GM18511 (cell line): ENCODE results near the gene SIN3A.
"Not testable (repeated sequence)": the region's sequence is repeated elsewhere in the genome, so short reads cannot be mapped to it uniquely, and the experiment has no call there.

ENCODE experiments used
- ATAC-seq: cut with Tn5 transposase; IDR thresholded peaks from one replicate; pipeline ENCODE4 v1.9.1; 2021; ENCODE audit warnings: mild to moderate bottlenecking, moderate library complexity; ENCODE audit not compliant: unreplicated experiment

Gene SIN3A

DNA sequence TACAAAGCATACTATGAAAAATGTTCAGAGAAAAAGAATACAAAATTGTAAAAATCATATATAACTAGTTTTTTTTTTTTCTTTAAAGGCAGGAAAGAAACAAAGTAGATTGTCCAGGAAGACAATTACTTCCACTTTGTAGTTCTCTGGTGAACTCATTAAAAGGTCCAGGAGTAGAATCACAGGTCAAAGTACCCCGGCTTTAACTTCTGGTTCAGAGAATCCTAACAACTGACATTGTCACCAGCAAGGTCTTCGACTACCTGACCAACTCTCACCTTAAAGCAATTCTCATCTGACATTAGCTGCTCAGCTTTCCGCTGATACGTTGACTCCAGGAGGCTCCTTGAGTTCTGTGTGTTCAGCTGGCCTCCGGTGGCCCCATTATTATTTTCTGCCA, 67.5 kb downstream of the SIN3A start:
- ATAC-seq = not testable (repeated sequence)

DNA sequence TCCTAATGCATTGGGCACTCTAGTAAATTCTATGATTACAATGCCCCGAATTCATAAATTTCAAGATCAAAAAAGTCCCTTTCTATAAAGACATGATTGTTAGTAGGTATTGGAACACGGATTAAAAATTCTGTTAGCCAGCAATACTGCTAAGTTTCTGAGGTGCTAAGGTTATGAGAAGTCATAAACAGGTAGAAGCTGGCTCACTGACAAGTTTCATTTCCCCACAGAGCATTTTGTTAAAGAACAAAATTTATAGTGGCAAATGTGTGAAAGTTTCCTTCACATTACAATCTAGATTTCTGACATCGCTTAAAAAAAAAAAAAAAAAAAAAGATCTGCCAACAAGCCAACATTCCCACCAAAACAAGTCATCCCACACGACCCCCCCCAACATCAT, 70.7 kb downstream of the SIN3A start:
- ATAC-seq = no peak

GRCh38 chr15:75371901-75372688, 79.4 kb downstream of the SIN3A start:
- ATAC-seq = no peak

GRCh38 chr15:75371486-75371885, 80.0 kb downstream of the SIN3A start:
- ATAC-seq = no peak

DNA sequence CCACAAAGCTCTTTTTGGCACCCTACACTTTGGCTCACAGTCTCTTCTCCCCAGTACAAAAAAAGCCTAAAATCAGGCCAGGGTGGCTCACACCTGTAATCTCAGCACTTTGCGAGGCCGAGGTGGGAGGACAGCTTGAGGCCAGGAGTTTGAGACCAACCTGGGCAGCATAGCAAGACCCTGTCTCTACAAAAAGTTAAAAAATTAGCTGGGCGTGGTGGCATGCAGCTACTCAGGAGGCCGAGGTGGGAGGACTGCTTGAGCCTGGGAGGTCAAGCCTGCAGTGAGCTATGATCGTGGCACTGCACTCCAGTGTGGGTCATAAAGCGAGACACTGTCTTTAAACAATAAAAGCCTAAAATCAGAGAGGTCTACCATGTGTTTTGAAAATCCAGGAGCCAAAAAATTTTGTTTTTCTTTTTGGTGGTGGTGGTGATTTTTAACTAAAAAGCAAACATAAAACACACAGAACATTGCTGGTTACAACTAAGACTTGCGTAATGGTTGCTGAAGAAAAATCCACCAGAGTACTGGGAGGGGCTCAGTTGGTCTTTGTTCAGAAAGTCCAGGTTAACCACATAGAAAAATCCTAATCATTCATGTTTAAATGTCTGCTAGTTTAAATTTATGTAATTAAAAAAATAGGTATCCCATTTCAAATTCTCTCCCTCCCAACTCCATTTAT, 81.5 kb downstream of the SIN3A start:
- ATAC-seq = no peak

GRCh38 chr15:75368689-75369239, 82.7 kb downstream of the SIN3A start:
- ATAC-seq = peak; percentile 8

GRCh38 chr15:75367913-75368688, 83.4 kb downstream of the SIN3A start, which contains the start of gene MAN2C1:
MAN2C1 (minus strand) TSS chr15:75368607; CDS start chr15:75368583, 24 bp downstream.
- peak; percentile 87 for ATAC-seq

DNA sequence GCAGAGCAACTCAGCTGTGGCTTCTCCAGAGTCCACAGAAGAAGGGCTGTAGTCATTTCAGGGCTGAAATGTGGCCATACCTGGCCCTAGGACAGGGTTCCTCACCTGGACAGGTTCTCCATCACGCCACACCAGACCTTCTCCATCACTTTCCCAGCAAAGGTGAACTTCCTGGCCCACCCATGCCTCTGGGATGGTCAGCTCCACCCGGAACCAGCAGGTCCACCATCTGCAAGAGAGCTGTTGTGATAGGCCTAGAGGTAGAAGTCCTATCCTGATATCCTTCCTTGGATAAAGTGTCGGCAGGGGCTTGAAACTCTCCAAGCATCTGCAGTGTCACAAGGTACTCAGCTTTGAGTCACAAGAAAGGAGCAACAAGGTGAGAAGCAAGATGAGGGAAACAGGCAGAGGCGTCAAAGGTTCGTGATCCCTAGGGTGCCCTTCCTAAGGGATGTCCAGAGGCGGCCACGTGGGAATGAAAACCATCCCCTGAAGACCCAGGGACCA, 84.0 kb downstream of the SIN3A start:
- ATAC-seq = no peak

GRCh38 chr15:75367006-75367405, 84.5 kb downstream of the SIN3A start:
- no peak for ATAC-seq

DNA sequence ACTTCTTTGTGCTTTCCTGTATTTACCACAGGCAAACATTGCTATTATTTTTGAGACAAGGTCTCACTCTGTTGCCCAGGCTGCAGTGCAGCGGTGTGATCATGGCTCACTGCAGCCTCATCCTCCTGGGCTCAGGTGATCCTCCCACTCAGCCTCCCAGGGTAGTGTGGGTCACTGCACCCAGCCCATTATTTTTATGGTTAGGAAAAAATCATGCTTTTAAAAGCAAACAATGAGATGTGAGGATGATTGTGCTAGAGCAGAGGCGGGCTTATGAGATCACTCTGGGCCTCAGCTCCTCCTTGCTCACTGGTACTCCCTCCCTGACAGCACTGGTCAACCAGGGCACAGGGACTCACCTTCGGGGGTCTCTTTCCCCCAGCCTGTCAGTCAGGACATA, 85.3 kb downstream of the SIN3A start:
- no peak for ATAC-seq

DNA sequence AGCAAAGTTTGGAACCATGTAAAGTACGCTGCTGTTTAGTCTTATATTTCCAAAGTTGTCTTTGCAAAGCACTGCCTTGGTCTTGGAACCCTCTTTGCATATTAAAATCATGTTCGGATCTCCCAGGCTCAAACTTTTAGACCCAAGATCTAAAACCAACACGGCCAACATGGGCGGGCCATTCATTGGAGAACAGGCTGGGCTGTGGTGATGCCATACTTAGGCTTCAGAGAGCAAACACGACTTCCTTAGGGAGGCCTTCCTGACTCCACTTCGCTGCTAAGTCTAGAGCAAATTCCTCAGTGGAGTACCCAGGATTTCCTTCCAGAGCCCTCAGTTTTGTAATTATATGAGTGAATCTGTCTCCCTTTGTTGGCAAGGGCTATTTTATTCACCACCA, 86.6 kb downstream of the SIN3A start:
- ATAC-seq = no peak

GRCh38 chr15:75363786-75364185, 87.7 kb downstream of the SIN3A start:
- ATAC-seq = no peak

DNA sequence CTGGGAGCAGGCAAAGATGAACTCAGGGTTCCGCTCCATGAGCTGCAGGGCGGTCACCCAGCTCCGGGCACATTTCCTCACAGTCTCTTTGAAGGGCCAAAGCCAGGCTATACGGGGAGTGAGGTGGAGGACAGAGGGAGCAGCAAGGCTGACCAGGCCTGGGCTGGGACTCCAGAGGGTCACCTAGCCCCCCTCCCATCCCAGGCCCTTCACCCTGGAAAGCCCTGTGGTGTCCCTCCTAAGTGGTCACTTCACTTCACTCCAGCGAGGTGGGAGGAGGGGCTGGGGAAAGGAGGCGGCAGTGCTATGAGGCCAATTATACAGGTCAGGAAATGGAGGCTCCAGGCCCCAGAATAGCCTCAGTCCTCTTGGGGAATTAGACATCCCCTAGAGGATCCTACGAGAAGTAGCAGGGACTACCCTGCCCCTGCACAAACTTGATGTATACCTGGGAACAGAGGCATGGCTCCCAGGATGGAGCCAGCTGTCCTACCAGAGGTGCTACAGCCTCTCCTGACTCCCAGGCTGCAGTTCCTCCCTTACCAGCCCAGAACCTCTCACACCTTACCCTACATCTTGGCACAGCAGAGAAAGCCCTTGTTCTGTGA, 88.7 kb downstream of the SIN3A start:
- ATAC-seq = no peak

DNA sequence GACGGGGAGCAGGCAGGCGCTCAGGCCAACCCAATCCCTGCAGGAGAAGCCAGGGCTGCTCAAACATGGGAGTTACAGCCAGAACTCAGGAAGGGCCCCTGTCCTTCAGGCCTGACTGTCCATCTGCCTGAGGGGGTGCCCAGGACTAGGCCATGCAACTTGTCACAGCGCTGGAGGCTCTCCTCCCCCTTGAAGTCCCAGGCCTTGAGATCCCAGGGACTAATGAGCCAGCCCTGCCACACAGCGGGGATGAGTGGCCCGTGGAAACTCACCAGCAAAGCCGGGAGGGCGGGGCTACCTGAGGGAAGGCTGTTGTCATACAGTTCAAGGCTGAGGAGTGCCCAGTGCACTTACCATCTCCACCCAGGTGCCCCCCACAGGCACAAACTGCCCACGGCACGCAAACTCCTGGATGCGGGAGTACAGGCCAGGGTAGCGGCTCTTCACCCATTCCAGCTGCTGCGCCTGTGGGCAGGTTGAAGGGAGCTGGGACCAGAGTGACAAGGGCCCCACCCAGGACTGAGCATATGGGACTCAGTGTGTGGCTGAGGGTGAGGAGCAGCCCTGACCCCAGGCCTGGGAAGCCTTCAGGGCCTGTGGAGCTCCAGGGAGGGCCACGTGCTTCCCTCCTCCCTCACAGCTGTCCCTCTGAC, 89.4 kb downstream of the SIN3A start:
- no peak for ATAC-seq

DNA sequence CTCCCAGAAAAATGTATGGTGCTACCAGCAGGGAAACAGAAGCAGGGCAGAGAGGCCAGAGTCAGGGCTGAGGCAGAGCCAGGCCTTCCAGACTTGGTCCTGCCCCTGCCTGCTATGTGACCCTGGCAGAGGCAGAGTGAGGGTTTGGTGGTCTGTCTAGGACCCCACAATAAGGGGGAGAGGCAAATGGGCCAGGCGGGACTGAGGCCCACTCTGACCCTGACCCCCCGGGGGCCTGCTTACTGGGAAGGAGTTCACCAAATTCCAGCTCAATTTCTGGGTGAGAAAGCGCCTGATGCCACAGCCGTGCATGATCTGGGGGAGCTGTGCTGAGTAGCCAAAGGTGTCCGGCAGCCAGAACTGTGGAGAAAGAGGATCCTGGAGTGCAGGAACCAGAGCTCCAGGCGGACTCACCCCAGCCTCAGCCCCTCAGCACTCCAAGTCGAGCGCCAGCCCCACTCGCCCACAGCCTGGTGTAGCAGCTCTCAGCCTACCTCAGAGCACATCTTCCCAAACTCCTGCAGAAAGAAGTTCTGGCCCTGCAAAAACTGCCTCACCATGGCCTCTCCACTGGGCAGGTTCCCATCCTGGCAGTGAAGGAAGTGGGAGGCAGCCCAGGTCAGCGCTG, 90.0 kb downstream of the SIN3A start:
- no peak for ATAC-seq

DNA sequence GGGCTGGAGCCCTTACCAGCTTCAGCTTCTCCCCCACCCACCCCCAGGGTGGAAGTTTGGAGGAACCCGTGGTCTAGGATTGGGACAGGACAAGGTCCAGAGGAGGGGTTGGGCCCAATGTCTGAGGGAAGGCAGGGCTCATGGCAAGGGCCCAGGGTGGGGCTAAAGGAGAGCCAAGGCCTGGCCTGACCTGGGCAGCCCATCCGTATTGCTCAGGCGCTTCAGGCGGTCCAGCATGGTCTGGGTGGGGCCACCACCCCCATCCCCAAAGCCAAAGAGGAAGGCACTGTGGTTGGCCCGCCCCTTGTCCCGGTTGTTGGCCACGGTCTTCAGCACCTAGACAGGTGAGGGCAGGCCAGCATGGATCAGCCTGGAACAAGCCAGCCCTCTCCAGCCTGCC, 90.6 kb downstream of the SIN3A start:
- no peak for ATAC-seq

DNA sequence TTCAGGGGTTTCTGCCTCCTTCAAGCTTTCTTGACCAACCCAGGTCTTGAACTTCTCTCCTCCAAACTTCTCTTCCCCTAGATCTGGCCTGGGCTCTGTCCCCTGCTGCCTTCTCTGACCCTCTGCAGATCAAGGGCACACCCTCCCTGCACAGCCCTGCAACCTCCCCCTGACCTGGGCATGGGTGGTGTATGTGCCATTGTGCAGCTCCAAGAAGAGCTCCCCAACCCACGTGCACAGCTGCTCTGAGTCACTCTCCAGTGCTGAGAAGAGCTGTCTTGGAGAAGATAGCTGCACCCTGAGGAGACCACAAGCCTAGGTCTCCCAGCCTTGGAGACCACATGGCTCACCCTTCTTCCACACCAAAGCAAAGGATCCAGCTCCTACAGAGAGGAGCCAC, 91.1 kb downstream of the SIN3A start:
- ATAC-seq = no peak

- no peak for ATAC-seq
Measured at GRCh38 chr15:75359537-75360250, 91.8 kb downstream of the SIN3A start.
